KG1 (cell line): ENCODE data around the gene COL4A3.

ENCODE experiments used
- DNase-seq: peaks from one replicate; lab custom pipeline; 2025; lab: John Stamatoyannopoulos, UW

COL4A3 gene

DNA sequence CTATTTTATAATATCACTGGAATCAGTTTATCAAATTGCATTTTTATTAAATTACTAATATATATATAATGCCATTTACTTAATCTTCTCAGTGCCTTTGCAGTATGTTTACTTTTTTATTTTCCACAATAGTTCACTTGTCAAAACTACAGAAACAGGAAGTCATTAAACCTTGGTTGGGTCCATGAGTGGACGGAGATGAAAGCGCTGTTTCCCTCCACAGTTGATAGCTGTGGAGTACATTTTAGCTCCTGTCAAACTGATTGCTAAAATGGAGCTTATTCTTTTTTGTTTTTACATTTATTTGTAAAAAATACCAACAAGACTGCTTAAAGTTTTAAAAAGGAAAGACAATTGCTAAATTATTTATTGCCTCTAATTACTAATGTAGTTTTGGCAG is 179.8 kb downstream of the COL4A3 start:
- no peak for DNase-seq

DNA sequence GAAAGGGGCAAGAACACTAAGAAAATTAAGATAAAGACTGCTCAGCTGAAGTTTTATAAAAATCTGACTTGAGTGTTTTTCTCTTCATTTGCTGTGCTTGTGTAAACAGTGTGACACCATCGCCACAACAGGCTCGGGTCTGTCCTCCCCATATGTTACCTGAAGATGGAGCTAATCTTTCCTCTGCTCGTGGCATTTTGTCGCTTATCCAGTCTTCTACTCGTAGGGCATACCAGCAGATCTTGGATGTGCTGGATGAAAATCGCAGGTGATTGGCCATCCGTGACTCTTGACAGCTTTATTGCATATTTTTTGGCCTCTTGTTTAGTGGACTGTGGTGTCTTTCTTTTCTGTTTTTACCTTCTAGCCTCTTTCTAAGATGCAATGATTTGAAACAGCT is 182.7 kb downstream of the COL4A3 start:
- DNase-seq = no peak

- no peak for DNase-seq
These were observed 183.9 kb downstream of the COL4A3 start for GRCh38 chr2:227348324-227348723.

DNA sequence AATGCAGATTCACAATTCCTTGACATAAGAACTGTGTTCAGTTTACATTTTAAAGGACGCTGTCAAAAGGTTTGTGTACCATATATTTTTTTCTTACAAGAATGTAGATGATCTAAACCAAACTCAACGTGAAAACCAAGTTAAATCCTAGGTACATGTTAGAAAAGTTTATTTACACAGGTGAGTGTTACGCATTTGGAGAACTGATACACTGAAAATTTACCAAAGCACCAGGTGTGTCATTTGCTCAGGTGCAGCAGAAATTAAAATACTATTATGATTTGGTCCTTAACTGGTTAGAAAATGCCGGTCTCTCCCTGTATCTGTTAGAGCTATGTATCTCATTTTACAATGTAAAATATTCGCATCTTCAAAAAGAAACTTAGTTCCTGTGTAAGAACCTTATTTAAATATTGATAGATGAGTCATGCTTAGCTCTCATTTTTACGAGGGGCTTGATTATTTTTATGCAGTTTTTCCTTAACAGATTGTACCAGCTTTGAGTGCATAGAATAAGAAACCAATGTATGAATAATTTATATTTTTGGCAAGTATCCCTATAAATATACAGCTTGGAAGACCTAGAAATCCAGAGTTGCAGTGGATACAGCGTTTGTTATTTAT is 185.7 kb downstream of the COL4A3 start:
- no peak for DNase-seq

DNA sequence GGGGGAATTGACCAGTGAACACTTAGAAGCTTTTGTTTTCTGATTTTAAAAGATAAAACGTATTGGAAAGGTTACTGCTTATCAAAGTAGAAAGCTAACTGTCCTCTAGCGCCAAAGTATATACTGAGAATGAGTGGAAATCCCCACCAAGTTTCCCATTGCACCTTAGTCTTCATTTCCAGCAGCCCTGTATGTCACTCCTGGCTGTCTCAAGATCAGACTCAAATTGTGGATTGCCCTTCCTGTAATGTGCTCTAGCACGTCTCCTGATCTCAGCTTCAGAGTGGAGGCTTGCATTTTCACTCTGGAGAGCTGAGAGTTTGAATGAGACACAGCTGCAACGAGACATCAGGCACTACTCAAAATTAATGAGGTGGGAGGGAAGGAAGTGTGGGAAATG is 187.2 kb downstream of the COL4A3 start:
- DNase-seq = no peak

DNA sequence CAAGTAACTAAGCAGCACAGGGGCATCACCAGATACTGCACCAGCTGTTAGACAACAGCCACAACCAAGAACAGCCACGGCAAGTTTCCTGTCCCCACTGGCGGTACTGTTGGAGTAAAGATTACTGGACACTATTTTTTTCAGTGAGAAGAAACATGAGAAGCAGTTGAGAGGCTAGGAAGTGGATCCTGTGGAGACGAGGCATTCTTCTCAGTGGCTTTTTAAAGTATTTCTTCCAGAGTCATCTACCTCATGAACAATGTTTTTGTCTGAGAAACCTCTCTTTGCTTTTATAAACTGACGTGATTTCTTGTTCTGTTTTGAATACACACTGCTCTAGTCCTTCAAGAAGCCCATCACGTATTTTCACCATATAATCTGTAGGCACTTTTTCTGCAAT is 195.9 kb downstream of the COL4A3 start:
- DNase-seq = no peak

GRCh38 chr2:227363756-227364155 is 199.3 kb downstream of the COL4A3 start:
- DNase-seq = no peak
